Effector CD8-positive, alpha-beta T cell (primary cell): ENCODE data around the gene LGR5.
"Not testable (repeated sequence)": the region's sequence is repeated elsewhere in the genome, so short reads cannot be mapped to it uniquely, and the experiment has no call there.

ENCODE experiments used
- DNase-seq: peaks from one replicate; lab custom pipeline; 2025; lab: John Stamatoyannopoulos, UW

LGR5 gene

DNA sequence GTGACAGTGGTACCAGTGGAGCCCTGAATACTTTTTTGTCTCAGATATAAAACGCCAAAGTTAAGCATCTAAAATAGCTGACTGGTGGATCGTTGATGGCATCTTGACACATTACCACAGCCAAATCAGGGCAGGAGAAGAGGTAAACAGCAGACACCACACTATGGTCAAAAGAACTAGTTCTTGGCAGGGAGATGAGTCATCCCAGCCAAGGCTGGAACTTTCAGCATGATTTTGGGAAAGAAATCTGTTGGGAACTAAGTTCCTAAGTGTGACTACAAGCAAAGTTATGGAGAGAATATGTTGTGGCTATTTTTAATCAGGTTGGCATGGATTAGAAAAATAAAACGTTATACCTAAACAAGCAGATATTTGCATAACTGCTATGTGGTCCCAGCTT lies 36.9 kb downstream of the LGR5 start:
- DNase-seq: no peak

DNA sequence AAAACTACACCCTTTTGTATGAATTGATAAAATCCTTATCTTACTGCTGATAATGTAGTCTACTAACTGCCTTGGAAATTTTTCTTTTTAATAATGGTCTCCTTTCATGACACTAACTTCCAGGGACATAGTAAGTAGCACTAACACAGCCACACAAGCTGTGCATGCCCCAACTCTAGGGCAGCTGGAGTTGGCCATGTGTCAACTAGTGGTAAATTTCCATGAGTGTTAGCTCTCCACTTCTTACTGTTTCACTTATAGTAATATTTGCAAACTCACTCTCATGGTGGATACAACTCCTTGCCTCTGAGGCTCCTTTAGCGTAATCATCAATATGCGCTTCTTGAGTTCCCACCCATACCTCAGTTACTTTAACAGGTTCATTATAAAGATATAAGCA lies 38.0 kb downstream of the LGR5 start:
- no peak for DNase-seq

DNA sequence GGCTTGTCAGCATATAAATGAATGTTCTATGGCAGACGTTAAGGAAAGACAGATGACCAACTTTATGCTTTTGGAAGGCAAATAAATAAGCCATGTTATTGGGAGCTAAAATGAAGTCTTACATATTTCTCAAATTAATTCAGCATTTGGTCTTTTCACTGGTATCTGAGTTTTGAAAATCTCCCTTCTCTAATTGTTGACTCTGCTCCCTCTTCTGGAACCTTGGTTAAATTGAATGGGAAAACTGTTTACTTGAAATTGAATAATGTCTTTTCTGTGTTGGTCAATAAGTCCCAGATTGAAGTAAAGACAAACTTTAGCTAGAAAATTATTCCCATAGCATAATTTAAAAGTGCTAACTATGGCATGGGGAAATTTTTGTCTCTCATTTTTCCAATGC lies 38.7 kb downstream of the LGR5 start:
- no peak for DNase-seq

DNA sequence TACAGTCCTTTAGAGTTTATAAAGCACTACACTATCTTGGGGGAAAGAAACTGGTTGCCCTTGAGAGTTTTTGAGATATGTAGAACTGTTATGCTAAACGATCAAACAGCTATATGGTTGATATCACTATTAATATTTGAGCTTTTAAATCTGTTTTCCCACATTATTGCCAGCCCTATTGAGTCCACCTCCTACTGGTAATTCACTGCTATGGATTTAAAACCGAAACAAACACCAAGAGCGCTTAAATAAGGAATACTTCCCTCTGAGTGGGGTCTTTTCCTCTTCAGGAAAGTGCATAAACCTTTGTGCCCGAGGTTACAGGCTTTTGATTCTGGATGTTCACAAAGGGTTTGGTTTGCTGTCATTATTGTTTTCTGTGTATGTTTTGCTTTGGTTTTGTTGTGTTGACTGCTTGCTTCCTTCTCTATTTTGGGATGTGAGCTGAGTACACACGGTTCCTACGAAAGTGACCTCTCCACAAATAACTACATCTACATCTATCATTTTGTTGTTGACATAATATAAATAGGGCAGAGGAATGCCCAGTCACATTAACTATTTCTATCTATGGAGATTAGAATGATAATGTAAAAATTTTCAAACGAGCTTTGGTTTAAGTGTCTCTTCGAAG lies 44.8 kb downstream of the LGR5 start:
- DNase-seq: no peak

DNA sequence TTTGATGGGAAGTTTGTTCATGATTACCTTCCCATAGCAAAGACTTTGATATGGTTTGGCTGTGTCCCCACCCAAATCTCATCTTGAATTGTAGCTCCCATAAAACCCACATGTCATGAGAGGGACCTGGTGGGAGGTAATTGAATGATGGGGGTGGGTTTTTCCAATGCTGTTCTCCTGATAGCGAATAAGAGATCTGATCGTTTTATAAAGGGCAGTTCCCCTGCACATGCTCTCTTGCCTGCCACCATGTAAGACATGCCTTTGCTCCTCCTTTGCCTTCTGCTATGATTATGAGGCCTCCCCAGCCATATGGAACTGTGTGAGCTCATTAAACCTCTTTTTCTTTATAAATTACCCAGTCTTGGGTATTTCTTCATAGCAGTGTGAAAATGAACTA lies 51.2 kb downstream of the LGR5 start:
- DNase-seq: not testable (repeated sequence)

DNA sequence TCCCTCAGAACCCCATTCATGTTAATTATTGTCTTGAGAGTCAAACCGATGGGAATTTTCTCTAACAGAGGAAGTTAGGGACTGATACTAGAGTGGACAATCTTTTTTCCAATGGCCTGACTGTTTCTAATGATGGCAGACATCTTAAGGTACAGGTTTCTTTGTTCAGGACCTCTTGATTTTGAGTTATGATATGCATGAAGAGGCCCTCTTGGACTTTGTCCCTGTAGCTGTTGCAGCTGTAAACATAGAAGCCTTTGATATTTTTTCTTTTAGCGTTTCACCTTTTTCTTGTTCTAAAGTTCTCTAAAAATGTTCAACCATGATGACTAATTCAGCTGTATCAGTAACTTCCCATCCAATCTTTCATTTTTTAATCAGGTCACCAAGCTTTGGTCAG lies 53.0 kb downstream of the LGR5 start:
- no peak for DNase-seq

DNA sequence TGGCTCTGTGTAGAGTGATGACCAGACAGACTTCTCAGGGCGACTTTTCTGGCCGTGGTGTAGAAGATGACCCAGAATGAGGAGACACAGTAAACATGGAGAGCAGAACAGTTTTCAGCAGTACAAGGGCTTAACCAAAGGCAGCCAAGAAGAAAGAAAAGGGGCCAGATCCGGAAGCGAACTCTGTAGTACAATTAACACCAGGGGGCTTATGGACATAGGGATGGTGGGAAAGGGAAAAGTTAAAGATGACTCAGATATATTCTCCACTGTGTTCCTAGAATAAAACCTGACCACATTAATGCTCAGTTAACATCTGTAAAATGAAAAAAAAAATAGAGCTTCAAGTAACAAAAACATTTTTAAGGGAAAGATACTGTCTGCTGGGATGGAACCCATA lies 60.2 kb downstream of the LGR5 start:
- DNase-seq: no peak

DNA sequence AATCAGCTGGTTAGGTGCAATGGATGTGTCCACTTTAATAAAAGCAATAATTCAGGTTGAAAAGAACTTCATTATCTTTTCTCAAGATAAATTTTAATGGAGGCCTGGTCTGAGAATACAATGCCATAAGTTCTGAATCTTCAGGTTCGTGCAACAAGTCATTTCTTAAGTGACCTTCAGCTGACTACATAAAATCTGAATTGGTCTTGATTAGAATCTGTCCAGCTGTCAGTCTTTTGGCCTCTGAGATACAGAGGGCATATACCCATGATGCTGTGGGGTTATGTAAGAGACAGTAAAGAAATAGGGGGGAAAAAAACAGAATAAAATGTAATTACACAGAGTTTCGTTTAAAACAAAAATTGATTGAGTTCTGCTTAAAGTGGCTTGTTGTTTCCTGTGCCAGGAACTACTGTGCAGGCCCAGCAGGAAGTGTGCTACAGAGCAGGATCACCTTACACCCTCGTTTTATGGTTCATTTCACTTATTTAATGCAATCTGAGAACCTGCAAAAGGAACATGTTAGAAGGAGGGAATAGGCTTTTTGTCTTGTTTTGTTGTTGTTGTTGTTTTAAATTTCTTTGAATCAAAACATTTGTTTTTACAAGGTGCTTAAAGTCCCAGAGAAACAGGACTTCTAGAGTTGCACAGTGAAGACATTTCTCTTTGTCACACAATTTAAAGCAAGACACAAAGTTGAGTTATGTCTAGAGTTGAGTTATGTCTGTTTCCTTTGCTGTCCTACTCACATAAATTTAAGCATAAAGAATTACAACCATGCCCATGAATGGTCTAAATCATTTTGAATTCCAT lies 64.2 kb downstream of the LGR5 start:
- DNase-seq: no peak

DNA sequence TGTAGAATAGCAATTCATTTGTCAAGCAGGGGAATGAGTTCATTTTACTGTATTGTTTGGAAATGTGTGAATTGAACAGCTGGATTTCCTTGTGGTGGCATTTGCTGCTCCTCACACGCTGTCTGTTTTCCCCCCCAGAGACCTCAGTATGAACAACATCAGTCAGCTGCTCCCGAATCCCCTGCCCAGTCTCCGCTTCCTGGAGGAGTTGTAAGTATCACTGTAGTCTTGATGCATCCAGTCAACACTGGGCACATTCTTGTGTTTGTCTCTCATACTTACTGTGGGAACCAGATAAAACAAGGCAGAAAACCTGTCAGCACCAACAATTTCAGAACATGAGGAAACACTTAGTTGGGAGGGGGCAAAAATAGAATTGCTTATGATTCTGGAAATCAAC lies 64.9 kb downstream of the LGR5 start:
- no peak for DNase-seq

DNA sequence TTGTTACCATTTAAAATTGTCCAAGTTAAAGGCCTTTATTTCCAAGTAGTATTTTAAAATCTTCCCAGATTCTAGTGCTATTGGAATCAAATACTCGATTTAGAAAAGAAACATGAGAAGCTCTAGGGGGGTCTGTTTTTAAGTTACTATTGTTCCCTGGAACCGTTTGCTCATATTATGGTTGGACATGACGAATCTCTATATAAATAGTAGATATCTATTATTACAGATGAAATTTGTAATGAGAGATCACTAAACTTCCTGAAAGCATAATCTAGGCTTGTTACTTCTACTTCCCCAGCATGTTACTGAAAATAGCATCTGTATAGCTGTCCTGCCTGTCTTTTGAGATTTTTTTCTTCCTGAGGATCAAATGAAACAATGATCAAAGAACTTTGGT lies 70.1 kb downstream of the LGR5 start:
- DNase-seq: no peak

DNA sequence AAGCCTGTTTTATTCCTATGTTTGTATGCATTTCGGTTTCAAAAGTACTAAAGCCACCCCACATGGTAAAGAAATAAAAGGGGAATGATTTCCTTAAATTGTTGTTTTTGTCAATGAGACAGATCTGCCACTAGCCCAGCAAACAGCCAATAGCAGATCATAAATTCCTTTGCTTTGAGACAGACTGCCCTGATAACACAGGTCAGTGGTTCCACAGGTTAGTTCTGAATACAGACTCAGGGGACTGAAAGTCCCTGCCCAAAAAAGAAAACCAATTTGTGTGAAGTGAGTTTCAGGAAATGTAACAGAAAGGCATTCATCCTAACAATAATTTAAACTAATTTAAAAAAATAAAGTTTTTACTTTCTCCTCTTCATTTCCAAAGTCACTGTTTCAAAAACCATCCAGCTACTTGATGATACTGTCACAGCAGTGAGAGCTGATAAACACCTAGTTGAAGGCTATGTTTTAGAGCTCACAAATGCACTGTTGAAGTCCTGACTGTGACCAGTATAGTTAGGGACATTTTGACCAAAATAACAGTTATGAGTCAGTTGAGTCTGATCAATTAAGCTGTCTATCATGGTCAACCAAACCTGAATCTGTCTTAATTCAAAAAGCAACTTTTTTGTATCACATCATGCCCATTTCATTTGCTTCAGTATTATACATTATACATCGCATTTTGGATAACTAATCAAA lies 77.7 kb downstream of the LGR5 start:
- no peak for DNase-seq

DNA sequence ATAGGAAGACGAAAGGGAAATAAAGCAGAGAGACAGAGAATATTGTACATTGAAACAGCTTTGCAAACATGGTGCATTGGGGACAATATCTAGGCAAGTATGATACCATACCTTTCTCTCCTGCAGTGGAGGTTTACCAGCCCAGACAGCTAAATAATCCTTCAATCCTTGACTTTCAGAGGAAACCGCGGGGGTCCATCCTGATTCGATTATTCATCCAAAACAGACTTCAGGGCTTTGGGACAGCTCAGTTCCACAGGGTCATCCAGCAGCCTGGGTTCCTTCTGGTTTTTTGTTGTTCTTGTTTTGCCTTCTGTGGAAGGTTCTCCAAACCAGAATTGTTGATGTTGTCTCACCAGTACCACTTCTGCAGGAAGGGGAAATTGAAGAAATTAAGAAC lies 81.5 kb downstream of the LGR5 start:
- DNase-seq: no peak

DNA sequence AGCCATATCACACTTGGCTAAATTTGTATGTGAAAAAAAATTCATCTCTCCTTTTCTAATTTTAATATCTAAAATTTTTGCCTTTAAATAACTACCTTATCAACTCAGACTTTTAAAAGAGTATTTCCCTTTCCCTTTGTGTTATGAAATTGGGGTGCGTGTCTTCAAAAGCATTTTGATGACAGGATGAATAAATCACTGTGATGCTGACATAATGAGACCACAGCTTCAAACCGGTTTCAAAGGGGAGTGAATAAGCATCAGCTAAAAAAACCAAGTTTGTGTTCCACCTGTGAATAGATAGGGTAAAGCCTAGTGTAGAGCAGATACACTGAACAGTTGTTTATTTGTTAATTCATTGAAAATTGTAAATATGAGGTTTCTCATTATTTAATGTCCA lies 85.0 kb downstream of the LGR5 start:
- no peak for DNase-seq

DNA sequence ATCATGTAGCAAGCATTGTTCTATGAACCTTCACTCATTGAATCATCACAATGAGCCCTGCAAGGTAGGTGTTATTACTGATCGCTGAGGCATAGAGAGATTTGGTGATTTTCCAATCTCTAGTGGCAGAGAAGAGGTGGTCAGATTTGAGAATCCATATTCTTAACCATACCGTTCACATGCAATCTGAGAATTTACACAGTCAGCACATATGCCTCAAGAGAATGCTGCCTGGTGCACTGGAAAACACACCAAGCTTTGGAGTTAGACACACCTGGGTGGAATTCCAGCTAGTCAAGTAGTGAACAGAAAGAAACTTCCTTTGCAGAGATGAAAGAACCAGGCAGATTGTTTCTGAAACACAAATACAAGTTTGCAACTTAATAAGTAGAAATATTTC lies 94.1 kb downstream of the LGR5 start:
- no peak for DNase-seq

DNA sequence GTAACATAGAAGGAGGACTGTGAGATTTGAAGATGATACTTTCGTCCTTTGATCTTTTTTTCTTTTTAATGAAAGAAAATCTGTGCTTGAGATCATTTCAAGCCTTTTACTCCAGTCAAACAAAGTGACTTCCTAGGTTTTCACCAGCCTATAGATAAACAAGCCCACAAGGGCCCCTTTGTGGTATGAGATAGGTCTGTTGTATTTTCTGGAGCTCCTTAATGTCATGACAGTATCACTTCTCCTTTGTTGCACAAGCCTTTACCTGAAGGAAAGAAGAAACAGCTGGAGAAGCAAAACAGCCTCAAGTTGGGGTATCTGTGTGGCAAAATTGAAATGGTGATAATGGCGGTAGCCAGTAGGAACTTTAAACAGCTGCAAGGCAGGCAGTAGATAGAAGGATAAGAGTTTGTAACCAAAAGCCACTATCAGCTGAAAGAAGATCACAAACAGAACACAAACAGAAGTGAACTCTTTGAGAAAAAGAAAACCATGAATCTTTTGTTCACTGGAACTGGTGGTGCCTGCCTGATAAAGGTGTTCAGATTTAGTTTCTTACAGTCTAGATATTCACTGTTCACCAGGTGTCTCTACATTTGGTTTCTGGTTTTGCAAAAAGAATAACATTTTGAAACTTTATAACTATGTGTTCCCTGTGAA lies 96.8 kb downstream of the LGR5 start:
- no peak for DNase-seq

DNA sequence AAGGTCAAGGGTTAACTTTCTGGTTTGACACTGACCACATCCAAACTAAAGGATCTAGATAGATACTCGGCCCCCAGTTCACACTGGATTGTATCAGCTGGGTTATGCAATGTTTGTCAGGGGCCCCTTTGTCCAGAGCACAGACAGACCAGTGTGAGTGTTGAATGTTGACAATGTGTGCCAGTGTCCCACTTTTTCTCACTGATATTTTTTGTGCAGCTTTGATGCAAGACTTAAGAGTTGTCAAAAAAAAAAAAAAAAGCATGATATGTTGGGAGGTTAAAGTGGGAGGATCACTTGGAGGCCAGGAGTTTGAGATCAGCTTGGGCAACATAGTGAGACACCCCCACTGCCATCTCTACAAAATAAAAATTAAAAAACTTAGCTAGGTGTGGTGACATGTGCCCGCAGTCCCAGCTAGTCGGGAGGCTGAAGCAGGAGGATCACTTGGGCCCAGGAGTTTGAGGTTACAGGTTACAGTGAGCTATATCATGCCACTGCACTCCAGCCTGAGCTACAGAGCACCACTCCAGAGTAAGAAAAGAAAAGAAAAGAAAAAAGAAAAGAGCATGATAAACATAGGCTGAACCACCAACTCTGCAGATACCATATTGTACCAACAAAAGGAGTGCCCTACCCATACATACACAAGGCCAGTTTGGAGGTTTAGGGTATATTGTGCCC lies 97.5 kb downstream of the LGR5 start:
- no peak for DNase-seq

DNA sequence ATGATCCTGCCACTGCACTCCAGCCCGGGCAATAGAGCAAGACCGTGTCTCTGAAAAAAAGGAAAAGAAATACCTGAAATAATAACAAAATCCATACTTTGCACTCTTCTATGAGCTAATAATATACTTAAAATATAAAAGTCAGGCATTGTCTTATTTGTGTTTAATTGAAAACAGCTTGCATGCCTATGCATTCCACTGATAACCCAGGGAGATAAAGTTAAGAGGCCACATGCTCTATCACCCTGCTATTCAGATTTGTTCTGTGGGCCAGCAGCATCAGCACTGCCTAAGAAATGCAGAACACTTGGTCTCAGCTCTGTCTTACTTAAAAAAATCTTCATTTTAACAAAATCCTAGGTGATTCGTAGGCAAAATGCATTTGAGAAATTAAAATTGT lies 99.2 kb downstream of the LGR5 start:
- DNase-seq: no peak

DNA sequence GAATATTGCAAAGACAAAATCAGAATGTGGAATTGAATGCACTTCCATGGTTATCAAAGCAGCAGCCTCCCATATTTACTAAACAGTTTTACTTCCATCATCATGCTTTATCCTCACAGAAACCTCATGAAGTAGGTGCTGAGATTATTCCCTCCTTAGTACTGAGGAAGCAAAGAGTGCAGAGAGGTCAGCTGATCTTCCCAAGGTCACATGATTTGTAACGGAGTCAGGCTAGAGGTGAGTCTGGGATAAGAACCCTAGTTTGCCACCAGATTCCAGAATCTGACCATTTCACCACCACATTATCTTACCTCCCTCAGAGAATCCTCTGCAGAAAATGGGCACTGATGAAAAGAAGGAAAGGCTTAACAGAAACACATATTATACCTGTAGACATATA lies 102.0 kb downstream of the LGR5 start:
- no peak for DNase-seq

DNA sequence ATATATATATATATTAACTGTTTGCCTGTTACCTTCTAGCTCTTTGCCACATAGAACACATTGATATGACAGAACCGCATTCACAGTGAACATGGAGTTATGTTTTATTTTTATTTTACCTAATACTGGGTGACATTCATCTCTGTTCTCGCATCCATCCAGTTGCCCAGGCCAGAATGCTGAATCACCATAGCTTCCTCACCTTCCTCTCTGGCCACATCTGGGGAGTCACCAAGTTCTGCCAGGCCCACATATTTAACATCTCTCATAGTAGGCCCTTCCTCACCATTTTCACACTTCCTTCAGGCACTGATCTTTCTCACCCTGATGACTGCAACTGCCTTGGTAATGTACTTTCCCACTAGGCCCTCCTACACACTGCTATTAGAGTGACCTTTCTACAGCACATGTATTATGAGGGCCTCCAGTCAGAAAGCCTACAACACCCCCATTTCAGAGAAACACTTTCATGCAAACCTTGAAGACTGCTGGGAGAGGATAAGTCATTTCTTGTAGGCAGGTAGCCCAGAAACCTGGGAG lies 106.8 kb downstream of the LGR5 start:
- DNase-seq: no peak

DNA sequence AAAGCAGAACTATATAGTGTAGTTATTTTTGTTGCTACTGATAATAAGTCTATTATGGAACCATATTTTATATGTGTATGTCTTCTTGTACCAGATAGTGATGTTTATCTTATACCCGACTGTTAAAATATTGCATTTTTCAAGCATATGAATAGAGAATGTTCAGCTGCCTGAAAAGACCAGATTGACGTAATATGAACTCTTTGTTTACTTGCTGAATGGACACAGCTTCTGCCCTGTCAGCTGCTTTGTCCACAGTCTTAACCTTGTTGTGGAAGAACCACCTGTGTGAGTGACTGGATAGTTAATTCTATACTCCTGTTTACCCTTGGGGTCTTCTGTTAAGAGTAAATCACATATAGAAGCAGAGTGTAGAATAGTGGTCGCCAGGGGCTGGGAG lies 109.3 kb downstream of the LGR5 start:
- DNase-seq: no peak

DNA sequence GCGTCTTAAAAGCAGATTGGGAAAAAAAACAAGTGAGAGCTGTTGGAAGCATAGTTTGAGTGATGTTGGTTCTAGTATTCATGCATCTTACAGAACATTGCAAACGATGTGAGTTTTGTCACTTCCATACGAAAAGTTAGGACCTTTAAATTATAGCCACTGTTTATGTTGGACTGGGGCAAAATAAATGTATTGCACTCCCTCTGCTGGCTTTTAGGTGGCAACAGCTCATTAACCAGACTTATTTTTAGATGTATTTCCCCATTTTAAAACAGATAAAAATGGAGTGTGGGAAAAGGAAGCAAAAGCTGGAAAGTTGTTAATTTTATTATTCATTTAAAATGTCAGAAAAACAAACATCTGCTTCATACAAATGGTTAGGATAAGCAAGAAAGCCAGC lies 111.9 kb downstream of the LGR5 start:
- DNase-seq: no peak
